Neutrophil (primary cell): ENCODE results near the gene IFIT1B.
A peak's percentile ranks its signal among the peaks of the same experiment; 100 is the strongest.
"Not testable (repeated sequence)": the region's sequence is repeated elsewhere in the genome, so short reads cannot be mapped to it uniquely, and the experiment has no call there.

Source experiments
- H3K27ac ChIP-seq: fragments of 200-600 bp; sonication (generic); 2 replicates; pipeline ENCODE4 v1.5.1; 2016; ENCODE audit warnings: mild to moderate bottlenecking, moderate library complexity
- H3K27me3 ChIP-seq: fragments of 200-600 bp; sonication (generic); 2 replicates; pipeline ENCODE4 v1.6.0; 2016; ENCODE audit warnings: mild to moderate bottlenecking
- H3K36me3 ChIP-seq: fragments of 200-600 bp; sonication (generic); 2 replicates; pipeline ENCODE4 v1.5.1; 2017
- H3K4me1 ChIP-seq, 2 experiments: fragments of 200-600 bp in 1 of 2; sonication (generic) in 1 of 2; 1 replicate in 1 of 2; 2 replicates in 1 of 2; pipeline versions ENCODE4 v1.5.1 to v1.6.1; 2013 to 2016; ENCODE audit warnings: low read depth in 1 of 2, low read length in 1 of 2, mild to moderate bottlenecking in 1 of 2, moderate library complexity in 1 of 2; ENCODE audit not compliant: control insufficient read depth in 1 of 2, insufficient read depth in 1 of 2
- H3K4me3 ChIP-seq, 2 experiments: fragments of 200-600 bp in 1 of 2; sonication (generic) in 1 of 2; 1 replicate in 1 of 2; 2 replicates in 1 of 2; pipeline ENCODE4 v1.5.1; 2013 to 2016; ENCODE audit warnings: low read depth in 1 of 2, low read length in 1 of 2, mild to moderate bottlenecking in 1 of 2, moderate library complexity in 1 of 2
- H3K9me3 ChIP-seq: fragments of 200-600 bp; sonication (generic); 2 replicates; pipeline ENCODE4 v1.5.1; 2016
- CTCF ChIP-seq: fragments of 200-600 bp; sonication (generic); IDR thresholded peaks from 2 replicates; pipeline ENCODE4 v1.5.1; 2016; ENCODE audit warnings: antibody characterized with exemption

IFIT1B gene

GRCh38 chr10:89377705-89378637, at the start of gene IFIT1B:
TSS of gene IFIT1B (plus strand) at chr10:89378056. CDS start at chr10:89378136, 80 bp downstream.
- TF ChIP-seq CTCF = no peak
- Histone ChIP-seq H3K27ac (no peak within 1 kb of the TSS), H3K4me1 (no peaks in the 10 kb centered on the region), H3K9me3 (no peaks in the 10 kb centered on the region), H3K36me3 (no peaks in the 10 kb centered on the region), H3K27me3 (no peaks in the 10 kb centered on the region), H3K4me3 (no peak within 1 kb of the TSS)

DNA sequence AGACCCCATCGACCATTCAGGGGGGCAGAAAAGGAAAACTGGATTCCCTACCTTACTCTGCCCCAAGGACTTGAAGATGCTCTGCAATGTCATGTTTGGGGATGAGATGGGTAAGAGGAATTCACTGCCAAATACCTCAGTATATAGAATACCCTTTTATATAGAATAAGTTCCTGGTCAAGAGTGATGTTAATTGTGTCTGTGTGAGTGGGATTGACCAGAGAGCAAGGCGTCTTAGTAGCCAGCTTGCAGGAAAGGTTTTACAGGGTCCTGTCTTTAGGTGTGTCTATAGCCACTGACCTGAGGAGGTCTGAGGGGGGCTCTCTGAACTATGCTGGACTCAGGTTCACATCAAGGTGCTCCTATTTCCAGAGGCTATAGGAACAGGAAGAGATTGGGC, 48.7 kb upstream of the IFIT1B start:
- H3K4me3 ChIP-seq = peak overlapping the region; percentile 63 to 69
- peaks cover 72 to 75% of the 10 kb centered on the region in 2 experiments for H3K4me1 ChIP-seq

DNA sequence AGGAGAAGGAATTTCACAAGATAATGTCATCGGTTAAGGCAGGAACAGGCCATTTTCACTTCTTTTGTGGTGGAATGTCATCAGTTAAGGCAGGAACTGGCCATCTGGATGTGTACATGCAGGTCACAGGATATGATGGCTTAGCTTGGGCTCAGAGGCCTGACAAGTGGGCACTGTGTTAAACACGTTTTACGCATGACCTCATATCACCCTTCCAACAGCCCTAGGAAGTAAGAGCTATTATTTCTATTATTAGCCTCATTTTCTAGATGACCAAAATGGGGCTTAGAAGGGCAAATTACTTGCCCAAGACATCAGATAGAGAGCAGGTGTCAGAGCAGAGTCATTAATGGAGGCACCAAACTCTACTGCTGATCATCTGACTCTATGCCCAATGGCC, 47.8 kb upstream of the IFIT1B start:
- H3K4me1 ChIP-seq = peaks cover 73 to 77% of the 10 kb centered on the region in 2 experiments
- H3K9me3 ChIP-seq, H3K27me3 ChIP-seq, H3K36me3 ChIP-seq: not testable (repeated sequence)
- H3K27ac ChIP-seq = peak overlapping the region; percentile 66
- peak overlapping the region; percentile 63 to 69 for H3K4me3 ChIP-seq

More for the DNA sequence above, 48.7 kb upstream of the IFIT1B start:
- H3K36me3 ChIP-seq = peaks cover 4% of the 10 kb centered on the region
- H3K9me3 ChIP-seq = no peaks in the 10 kb centered on the region
- no peak for TF ChIP-seq CTCF
- H3K27me3 ChIP-seq = no peaks in the 10 kb centered on the region
- peak overlapping the region; percentile 88 for H3K27ac ChIP-seq

GRCh38 chr10:89330537-89331212, 47.2 kb upstream of the IFIT1B start:
- no peak for TF ChIP-seq CTCF
- Histone ChIP-seq H3K27ac (peak overlapping the region; percentile 66), H3K4me3 (peak overlapping the region; percentile 63 to 69), H3K9me3 (no peaks in the 10 kb centered on the region), H3K36me3 (peaks cover 4% of the 10 kb centered on the region), H3K4me1 (peaks cover 73 to 77% of the 10 kb centered on the region in 2 experiments), H3K27me3 (no peaks in the 10 kb centered on the region)

DNA sequence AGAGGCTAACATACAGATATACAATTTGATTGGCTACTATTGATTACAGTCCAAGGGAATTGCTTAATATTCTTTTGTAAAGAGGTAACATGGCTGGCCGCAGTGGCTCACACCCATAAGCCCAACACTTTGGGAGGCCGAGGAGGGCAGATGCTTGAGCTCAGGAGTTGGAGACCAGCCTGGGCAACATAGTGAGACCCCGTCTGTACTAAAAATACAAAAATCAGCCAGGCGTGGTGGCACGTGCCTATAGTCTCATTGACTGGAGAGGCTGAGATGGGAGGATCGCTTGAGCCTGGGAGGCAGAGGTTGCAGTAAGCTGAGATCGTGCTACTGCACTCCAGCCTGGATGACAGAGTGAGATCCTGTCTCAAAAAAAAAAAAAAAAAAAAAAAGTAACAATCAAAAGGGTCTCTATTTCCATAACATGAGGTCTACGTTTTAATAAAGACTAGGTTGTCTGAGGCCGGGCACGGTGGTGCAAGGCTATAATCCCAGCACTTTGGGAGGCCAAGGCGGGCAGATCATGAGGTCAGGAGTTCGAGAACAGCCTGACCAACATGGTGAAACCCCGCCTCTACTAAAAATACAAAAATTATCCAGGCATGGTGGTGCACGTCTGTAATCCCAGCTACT, 46.3 kb upstream of the IFIT1B start:
- peaks cover 73 to 76% of the 10 kb centered on the region in 2 experiments for H3K4me1 ChIP-seq
- peak overlapping the region; percentile 85 for H3K27ac ChIP-seq
- not testable (repeated sequence) for H3K36me3 ChIP-seq, H3K9me3 ChIP-seq, H3K27me3 ChIP-seq
- H3K4me3 ChIP-seq = peak overlapping the region; percentile 61 to 64

DNA sequence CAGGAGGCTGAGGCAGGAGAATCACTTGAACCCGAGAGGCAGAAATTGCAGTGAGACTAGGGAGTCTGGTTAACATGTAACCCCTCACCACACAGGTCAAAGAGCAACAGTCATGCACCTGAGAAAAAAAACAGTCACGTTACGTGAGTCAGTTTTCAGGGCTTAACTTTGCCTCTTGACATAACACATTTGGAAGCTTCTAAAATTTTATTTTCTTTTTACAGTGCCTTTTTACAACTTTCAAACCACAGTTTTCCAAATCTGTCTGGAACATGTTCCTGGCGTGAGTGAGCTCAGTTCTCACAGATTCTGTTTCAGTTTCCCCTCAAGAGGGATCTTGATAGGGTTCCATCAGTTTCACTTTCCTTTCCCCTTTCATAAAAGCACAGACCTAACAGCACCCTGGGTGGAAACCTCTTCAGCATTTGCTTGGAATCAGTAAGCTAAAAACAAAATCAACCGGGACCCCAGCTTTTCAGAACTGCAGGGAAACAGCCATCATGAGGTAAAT, 45.7 kb upstream of the IFIT1B start:
- Histone ChIP-seq H3K9me3 (no peaks in the 10 kb centered on the region), H3K4me1 (peaks cover 67 to 70% of the 10 kb centered on the region in 2 experiments), H3K4me3 (peak overlapping the region; percentile 61 to 64), H3K27ac (peak overlapping the region; percentile 85), H3K36me3 (peaks cover 8% of the 10 kb centered on the region), H3K27me3 (no peaks in the 10 kb centered on the region)
- TF ChIP-seq CTCF = no peak
